CD4-positive, alpha-beta T cell treated with Interleukin-1 beta for 1 hour (primary cell): ENCODE data around the gene DNMT1.

ENCODE experiments used
- DNase-seq, 2 donors: peaks; one replicate each; pipeline ENCODE4 v3.0.0-alpha.2; 2020 to 2022

Gene DNMT1

DNA sequence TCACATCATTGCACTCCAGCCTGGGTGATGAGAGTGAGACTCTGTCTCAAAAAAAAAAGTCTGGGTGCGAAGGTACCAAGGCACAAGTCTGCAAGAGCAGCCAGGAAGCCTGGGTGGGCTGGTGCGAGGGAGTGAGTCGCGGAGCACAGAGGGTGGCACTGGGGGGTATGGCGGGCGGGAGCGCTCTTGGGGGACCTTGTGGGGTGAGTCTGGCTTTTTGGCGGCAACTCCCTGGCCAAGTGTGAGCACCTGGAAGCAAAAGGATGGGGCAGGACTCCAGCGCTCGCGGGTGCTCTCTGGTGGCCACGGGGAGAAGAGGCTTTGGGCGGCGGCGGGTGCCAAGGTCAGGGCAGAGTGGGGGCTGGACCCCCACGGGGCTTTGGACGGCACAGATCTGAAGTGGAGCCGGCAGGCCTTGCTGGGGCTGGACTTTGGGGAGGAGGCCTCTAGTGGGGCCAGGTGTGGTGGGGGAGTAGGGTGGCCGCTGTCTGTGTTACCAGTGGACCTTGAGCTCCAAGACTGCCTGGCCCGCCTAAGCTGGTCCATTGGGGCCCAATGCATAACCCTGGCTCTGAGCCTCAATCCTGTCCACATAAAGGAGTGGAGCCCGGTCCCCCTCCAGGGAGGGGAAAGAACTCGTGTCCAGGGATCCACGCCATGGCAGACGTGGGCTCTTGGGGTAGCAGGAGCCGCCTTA, 81.7 kb downstream of the DNMT1 start:
- peak; percentile 72 to 79 for DNase-seq

DNA sequence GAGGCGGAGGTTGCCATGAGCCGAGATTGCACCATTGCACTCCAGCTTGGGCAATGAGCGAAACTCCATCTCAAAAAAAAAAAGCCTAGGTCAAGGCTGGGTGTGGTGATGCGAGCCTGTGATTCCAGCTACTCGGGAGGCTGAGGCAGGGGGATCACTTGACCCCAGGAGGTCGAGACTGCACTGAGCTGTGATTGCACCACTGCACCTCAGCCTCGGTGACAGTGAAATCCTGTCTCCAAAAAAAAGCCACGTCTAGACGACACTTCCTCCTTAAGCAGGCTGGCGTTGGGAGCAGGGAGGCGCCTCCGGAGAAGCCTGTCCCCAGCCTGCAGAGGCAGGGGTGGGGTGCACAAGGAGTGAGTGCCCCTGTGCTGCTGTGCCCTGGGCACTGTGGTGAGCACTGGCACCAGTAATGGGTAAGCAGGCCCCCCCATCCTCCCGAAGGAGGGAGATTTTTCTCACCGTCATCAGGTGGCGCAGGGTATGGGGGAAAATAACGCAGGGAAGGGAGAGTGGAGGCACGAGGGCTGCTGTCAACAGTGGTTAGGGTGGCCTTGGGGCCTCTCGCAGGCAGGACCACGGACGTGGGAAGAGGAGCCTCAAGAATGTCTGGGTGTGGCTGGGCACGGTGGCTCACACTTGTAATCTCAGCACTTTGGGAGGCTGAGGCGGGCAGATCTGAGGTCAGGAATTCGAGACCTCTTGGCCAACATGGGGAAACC, 82.6 kb downstream of the DNMT1 start:
- DNase-seq = peak; percentile 54 to 71

DNA sequence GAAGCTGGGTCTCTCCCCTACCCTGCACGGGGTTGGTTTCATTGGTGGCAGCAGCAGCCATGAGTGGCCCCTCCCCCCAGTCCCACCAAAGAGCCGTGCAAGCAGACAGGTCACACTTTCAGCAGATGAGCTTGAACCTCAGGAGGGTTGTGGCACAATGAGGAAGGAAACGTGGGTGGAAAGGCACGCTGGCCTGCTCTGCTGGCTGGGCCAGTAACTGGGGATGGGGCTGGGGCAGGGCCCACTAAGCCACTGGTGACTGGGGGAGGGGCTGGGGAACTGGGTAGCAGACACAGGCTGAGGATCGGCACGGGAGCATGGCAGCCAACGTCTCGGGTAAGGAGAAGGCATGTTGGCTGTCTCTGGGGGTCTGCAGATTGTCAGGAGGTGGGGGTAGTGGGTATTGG, 83.3 kb downstream of the DNMT1 start, which contains the start of gene P2RY11:
Gene P2RY11 (plus strand): TSS at position 289 of the 407 bp plus-strand sequence. CDS start 29 bp downstream, at position 318.
- peak; percentile 37 to 63 for DNase-seq

DNA sequence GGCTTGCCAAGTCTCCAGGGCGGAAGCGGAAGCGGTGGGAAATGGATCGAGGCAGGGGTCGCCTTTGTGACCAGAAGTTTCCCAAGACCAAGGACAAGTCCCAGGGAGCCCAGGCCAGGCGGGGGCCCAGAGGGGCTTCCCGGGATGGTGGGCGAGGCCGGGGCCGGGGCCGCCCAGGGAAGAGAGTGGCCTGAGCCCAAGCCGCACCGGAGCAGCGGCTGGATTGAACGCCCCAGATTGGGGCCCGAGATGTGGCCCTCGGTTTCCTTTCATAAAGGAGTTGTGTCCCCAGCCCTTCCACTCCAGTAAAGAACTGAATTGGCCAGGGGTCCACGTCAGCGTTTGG, 83.8 kb downstream of the DNMT1 start:
- no peak for DNase-seq

DNA sequence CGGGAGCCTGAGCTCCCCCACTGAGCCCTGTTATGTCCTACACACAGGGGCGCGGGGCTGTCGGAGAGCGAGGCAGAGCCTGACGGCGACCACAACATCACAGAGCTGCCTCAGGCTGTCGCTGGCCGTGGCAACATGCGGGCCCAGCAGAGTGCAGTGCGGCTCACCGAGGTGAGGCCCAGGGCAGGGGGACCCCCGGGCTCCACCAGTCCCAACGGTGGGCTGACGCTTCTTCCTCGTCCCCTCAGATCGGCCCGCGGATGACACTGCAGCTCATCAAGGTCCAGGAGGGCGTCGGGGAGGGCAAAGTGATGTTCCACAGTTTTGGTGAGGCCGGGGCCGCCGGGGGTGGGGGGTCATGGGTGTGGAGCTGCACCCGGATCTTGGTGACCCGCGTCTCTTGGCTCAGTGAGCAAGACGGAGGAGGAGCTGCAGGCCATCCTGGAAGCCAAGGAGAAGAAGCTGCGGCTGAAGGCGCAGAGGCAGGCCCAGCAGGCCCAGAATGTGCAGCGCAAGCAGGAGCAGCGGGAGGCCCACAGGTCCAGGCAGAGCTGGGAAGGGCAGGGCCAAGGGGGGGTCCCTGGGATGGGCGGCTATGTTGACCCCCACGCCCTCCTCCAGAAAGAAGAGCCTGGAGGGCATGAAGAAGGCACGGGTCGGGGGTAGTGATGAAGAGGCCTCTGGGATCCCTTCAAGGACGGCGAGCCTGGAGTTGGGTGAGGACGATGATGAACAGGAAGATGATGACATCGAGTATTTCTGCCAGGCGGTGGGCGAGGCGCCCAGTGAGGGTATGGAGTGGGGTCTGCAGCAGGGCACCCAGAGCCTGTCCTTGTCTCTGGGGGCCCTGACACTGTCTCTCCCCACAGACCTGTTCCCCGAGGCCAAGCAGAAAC, 84.4 kb downstream of the DNMT1 start:
- no peak for DNase-seq

GRCh38 chr19:10109528-10109927, 85.2 kb downstream of the DNMT1 start:
- no peak for DNase-seq

- no peak for DNase-seq
Observed at GRCh38 chr19:10107817-10108367, 86.9 kb downstream of the DNMT1 start.

DNA sequence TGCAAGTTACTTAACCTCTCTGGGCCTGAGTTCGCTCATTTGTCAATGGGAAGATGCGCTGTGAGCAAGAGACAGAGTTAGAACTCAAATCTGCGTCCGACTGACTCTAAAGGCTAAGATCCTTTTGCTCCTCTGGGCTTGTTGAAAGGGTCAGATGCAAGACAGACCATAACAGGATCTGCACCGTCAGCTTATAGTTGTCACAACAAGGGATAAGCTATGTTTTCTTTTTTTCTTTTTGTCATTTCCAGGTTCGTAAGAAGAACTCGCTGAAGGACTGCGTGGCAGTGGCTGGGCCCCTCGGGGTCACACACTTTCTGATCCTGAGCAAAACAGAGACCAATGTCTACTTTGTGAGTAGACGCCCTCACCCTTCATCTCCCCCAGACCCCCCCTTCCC, 87.5 kb downstream of the DNMT1 start:
- no peak for DNase-seq

DNA sequence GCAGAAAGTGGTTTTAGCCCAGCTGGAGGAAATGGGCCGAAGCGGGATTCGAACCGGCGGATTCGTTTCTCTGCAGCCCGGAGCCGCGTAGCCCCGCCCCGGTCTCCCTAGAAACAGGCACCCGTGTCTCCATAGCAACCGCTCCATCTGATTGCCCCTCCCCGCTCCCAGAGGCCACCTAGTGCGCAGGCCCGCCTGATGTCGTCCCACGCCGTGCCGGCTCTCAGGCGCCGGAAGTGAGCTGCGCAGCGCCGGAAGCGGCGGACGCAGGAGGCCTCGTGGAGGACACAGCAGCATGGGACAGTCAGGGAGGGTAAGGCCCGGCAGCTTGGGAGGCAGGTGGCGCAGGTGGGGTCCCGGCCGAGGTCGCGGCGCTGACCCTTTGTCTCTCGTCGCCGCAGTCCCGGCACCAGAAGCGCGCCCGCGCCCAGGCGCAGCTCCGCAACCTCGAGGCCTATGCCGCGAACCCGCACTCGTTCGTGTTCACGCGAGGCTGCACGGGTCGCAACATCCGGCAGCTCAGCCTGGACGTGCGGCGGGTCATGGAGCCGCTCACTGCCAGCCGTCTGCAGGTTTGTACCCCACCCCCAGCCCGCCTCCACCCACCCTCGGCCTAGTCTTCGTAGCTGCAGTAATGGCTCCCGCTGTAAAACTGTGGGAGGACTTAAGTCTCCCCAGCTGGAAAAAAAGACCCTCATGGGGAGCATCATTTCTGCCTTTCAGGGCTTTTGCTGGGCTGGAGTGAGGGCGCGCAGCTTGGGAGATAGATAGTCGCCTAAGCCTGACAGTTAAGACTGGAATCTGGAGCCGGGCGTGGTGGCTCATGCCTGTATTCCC, 88.4 kb downstream of the DNMT1 start, which contains the start of gene PPAN:
Gene PPAN (plus strand): TSS at position 263 of the 837 bp plus-strand sequence. CDS start 33 bp downstream, at position 296.
- peak; percentile 98 for DNase-seq

DNA sequence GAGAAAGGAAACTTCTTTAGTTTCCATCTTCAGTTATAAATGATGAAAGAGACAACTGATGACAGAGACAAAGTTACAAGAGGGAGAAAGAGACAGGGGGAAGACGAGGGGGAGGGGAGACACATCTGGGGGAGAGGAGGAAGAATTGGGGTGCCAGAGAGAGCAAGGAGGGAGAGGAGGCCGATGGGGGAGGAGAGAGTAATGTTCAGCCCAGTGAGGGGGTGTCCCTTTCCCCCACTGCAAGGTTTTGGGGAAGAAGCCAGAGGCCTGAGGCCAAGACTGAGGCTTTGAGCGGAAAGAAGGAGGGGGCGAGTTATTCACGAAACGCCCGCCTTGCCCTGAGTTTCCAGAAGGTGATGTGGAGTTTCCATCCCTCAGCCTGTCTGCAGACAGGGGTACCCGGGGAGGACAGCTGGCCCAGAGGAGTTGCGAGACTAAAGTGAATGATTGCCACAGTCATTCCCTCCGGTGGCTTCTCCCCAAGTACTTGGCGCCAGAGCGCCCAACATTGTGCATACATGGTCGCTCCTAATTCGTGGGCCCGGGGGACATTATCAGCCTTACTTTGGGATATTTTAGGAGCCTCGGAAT, 89.1 kb downstream of the DNMT1 start:
- peak; percentile 49 to 69 for DNase-seq

- peak; percentile 93 to 94 for DNase-seq
Observed at GRCh38 chr19:10104665-10105508, 89.9 kb downstream of the DNMT1 start.

GRCh38 chr19:10104130-10104513, 90.6 kb downstream of the DNMT1 start:
- peak in 1 of 2 donors; percentile 40 for DNase-seq

DNA sequence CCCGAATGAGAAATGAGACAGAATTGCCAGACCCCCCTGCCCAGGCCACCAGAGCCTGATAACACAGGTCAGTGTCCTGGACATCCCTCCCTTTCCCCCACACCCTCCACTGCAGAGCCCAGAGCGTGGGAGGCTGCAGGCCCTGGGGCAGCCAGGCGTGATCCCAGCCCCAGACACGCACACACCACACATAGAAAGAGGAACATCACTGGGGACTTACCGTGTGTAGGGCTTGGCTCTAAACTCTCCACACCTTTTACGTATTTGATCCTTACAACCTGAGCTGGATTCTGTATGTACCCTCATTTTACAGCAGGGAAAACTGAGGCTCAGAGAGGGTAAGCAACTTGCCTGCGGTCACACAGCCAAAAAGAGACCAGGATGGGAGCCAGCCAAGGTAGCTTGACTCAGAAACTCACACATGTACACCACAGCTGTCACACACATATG, 91.9 kb downstream of the DNMT1 start:
- peak in 1 of 2 donors; percentile 75 for DNase-seq

DNA sequence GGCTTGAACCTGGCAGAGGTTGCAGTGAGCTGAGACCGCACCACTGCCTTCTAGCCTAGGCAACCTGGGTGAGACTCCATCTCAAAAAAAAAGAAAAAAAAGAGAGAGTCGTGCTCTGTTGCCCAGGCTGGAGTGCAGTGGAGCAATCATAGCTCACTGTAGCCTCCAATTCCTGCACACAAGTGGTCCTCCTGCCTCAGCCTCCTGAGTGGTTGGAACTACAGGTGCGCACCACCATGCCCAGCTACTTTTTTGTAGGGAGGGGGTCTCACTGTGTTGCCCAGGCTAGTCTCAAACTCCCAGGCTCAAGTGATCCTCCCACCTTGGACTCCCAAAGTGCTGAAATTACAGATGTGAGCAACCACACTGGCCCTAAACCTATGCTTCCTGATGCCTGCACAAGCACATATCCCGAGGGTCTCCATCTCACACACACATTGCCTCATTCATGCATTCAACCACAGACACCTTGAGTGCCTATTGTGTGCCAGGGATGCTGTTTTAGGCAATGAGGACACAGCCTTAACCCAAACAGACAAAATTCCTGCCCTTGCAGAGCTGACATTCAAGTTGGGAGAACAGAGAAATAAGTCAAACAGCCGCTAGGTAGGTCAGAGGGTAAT, 94.5 kb downstream of the DNMT1 start:
- DNase-seq = no peak

DNA sequence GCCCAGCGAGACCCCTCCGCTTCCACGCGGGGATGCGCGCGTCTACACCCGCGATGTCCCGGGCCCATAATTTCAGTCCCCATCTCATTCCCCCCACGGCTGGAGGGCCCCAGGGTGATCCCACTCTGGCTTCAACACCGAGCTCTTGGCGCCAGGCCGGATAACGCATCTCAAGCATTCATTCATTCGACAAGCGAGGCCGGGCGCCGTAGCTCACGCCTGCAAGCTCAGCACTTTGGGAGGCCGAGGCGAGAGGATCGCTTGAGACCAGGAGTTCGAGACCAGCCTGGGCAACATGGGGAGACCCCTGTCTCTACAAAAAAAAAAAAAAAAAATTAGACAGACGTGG, 98.2 kb downstream of the DNMT1 start:
- no peak for DNase-seq

- peak; percentile 94 to 95 for DNase-seq
Observed at GRCh38 chr19:10095948-10096614, 98.7 kb downstream of the DNMT1 start.

DNA sequence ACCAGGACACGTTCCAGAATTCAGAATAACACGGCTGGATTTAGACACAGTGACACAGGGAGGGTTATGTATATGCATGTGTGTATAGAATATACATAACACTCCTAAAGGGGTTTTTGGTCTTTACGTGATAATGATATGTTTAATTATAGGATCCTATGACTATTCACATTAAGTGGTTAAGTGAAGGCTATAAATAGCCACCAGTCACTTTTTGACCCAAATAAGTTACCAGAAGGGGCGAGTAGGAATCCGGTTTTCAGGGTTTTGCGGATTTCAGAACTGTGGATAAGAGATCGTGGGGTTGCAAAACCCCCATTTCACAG, 99.2 kb downstream of the DNMT1 start:
- no peak for DNase-seq

GRCh38 chr19:10093295-10094186, 101.2 kb downstream of the DNMT1 start:
- no peak for DNase-seq
